HPDE6-E6E7 (cell line): ENCODE results near the gene OR10V1.

Source experiments
- DNase-seq: peaks from one replicate; pipeline ENCODE4 v3.0.0; 2011; ENCODE audit warnings: missing footprints; ENCODE audit errors: extremely low spot score

The OR10V1 gene

GRCh38 chr11:59713745-59714144, at the start of gene OR10V1:
Gene OR10V1 (minus strand): TSS chr11:59713845. CDS start chr11:59713845, 0 bp downstream.
- DNase-seq = no peak

GRCh38 chr11:59761993-59762392, 48.3 kb upstream of the OR10V1 start:
- DNase-seq = no peak

GRCh38 chr11:59760771-59761170, 47.1 kb upstream of the OR10V1 start:
- no peak for DNase-seq

GRCh38 chr11:59759900-59760299, 46.3 kb upstream of the OR10V1 start:
- DNase-seq = no peak

GRCh38 chr11:59758401-59759037, 44.9 kb upstream of the OR10V1 start:
- no peak for DNase-seq

GRCh38 chr11:59756845-59757244, 43.2 kb upstream of the OR10V1 start:
- peak; percentile 74 for DNase-seq

- DNase-seq = no peak
These were observed 42.9 kb upstream of the OR10V1 start for GRCh38 chr11:59756558-59756840.

- peak; percentile 65 for DNase-seq
These were observed 42.3 kb upstream of the OR10V1 start for GRCh38 chr11:59755701-59756557.

GRCh38 chr11:59754859-59755700, 41.4 kb upstream of the OR10V1 start, which contains the start of gene STX3:
Gene STX3 (plus strand): TSS chr11:59755376. CDS start chr11:59755606, 230 bp downstream.
- peak; percentile 76 for DNase-seq

- peak; percentile 22 for DNase-seq
These were observed 40.8 kb upstream of the OR10V1 start for GRCh38 chr11:59754494-59754858.

- DNase-seq = peak; percentile 81
These were observed 40.2 kb upstream of the OR10V1 start for GRCh38 chr11:59753650-59754493.

- DNase-seq = no peak
These were observed 32.5 kb upstream of the OR10V1 start for GRCh38 chr11:59746111-59746510.

- DNase-seq = no peak
These were observed 17.4 kb upstream of the OR10V1 start for GRCh38 chr11:59730896-59731565.

- no peak for DNase-seq
These were observed 16.2 kb upstream of the OR10V1 start for GRCh38 chr11:59729834-59730233.

GRCh38 chr11:59728913-59729312, 15.3 kb upstream of the OR10V1 start:
- DNase-seq = no peak

GRCh38 chr11:59728154-59728553, 14.5 kb upstream of the OR10V1 start:
- DNase-seq = no peak

GRCh38 chr11:59727426-59727825, 13.8 kb upstream of the OR10V1 start:
- no peak for DNase-seq

- no peak for DNase-seq
These were observed 10.4 kb upstream of the OR10V1 start for GRCh38 chr11:59724066-59724465.

- no peak for DNase-seq
These were observed 5.9 kb upstream of the OR10V1 start for GRCh38 chr11:59719556-59719955.

GRCh38 chr11:59716051-59716450, 2.4 kb upstream of the OR10V1 start:
- DNase-seq = no peak
